HCT116 (cell line): ENCODE data around the gene HIP1. TPM values are rescaled to one million over a fixed set of nuclear protein-coding genes. Genes with fewer than 3 reads are reported as not detected.

Experiments used
- ATAC-seq: fragments of 200-7000 bp; cut with Tn5 transposase; 2 replicates; pipeline ENCODE4 v1.9.1; 2020; ENCODE audit warnings: mild to moderate bottlenecking, moderate library complexity
- BruUV-seq: library from RNA; stranded (reverse); fragments of 400-500 nt; replicated peaks from 2 replicates; lab custom pipeline; 2021; lab: Mats Ljungman, UMichigan
- CTCF ChIA-PET: fragments of 300-600 bp; sonication (Branson Sonifier 250); formaldehyde crosslinking; loops from one replicate; lab custom pipeline; 2021; ENCODE audit warnings: antibody characterized with exemption; lab: Charles Lee
- POLR2A ChIA-PET: fragments of 300-600, 350-600 bp; sonication (Branson Sonifier 250); formaldehyde crosslinking; loops from one replicate; lab custom pipeline; 2021; ENCODE audit warnings: antibody characterized with exemption; lab: Charles Lee
- RAD21 ChIA-PET, 2 experiments: fragments of 300-600 bp; sonication (Branson Sonifier 250); formaldehyde crosslinking; loops; one replicate each; lab custom pipeline; 2023; ENCODE audit warnings: low total read pairs in 2 of 2; ENCODE audit not compliant: uncharacterized antibody in 2 of 2, unreplicated experiment in 2 of 2, low non-redundant PET in 1 of 2; lab: Charles Lee
- DNase-seq: peaks from one replicate; pipeline ENCODE4 v3.0.0-alpha.2; 2010; ENCODE audit warnings: low read depth, low spot score
- H2AFZ ChIP-seq: fragments of 200-600 bp; shearing (Covaris generic), sonication (generic); 2 replicates; pipeline ENCODE4 v1.6.1; 2017; ENCODE audit warnings: low read depth, mixed run types, mixed read lengths, antibody characterized with exemption, low read length; ENCODE audit not compliant: poor library complexity, severe bottlenecking
- H3K27ac ChIP-seq: 2 replicates; pipeline ENCODE4 v1.5.1; 2012; ENCODE audit warnings: low read depth, low read length
- H3K27me3 ChIP-seq: fragments of 200-600 bp; sonication (generic); 2 replicates; pipeline ENCODE4 v1.6.1; 2016; ENCODE audit warnings: mixed run types, low read length, mixed read lengths; ENCODE audit not compliant: insufficient read depth
- H3K36me3 ChIP-seq, 2 experiments: fragments of 200-500 bp in 1 of 2; fragments of 200-600 bp in 1 of 2; sonication (Bioruptor generic) in 1 of 2; sonication (generic) in 1 of 2; 2 replicates each; pipeline versions ENCODE4 v1.5.1 to v1.6.1; 2014 to 2016; ENCODE audit warnings: low read length in 2 of 2, inconsistent platforms in 1 of 2, mixed read lengths in 1 of 2, mixed run types in 1 of 2; ENCODE audit not compliant: insufficient read depth in 2 of 2, control insufficient read depth in 1 of 2
- H3K4me1 ChIP-seq, 2 experiments: fragments of 200-600 bp in 1 of 2; sonication (generic) in 1 of 2; 2 replicates each; pipeline versions ENCODE4 v1.5.1 to v1.6.1; 2012 to 2017; ENCODE audit warnings: low read length in 2 of 2, inconsistent platforms in 1 of 2, mild to moderate bottlenecking in 1 of 2, mixed read lengths in 1 of 2, mixed run types in 1 of 2, moderate library complexity in 1 of 2; ENCODE audit not compliant: insufficient read depth in 2 of 2, control insufficient read depth in 1 of 2
- H3K4me2 ChIP-seq: fragments of 200-600 bp; sonication (generic); 2 replicates; pipeline ENCODE4 v1.6.1; 2017; ENCODE audit warnings: mixed run types, low read length, mixed read lengths
- H3K4me3 ChIP-seq, 2 experiments: fragments of 200-600 bp in 1 of 2; sonication (generic) in 1 of 2; replicated peaks in 1 of 2; 2 replicates each; pipeline ENCODE4 v1.5.1; 2011 to 2016; ENCODE audit warnings: low read length in 2 of 2, control low read depth in 1 of 2, low read depth in 1 of 2, mild to moderate bottlenecking in 1 of 2, mixed read lengths in 1 of 2, mixed run types in 1 of 2
- H3K79me2 ChIP-seq: fragments of 200-600 bp; sonication (generic); 2 replicates; pipeline ENCODE4 v1.6.1; 2017; ENCODE audit warnings: mild to moderate bottlenecking, mixed run types, low read length, moderate library complexity, mixed read lengths; ENCODE audit not compliant: insufficient read depth
- H3K9ac ChIP-seq: fragments of 200-600 bp; sonication (generic); 2 replicates; pipeline ENCODE4 v1.6.1; 2016; ENCODE audit warnings: low read length, mixed read lengths
- H3K9me2 ChIP-seq: fragments of 200-600 bp; sonication (generic), shearing (Covaris generic); 2 replicates; pipeline ENCODE4 v1.6.1; 2017; ENCODE audit warnings: mixed run types, mild to moderate bottlenecking, moderate library complexity; ENCODE audit not compliant: insufficient read depth
- H3K9me3 ChIP-seq, 2 experiments: fragments of 200-500 bp in 1 of 2; fragments of 200-600 bp in 1 of 2; sonication (Bioruptor generic) in 1 of 2; sonication (generic) in 1 of 2; 2 replicates each; pipeline ENCODE4 v1.6.1; 2014 to 2017; ENCODE audit warnings: low read length in 2 of 2, mixed read lengths in 2 of 2, inconsistent platforms in 1 of 2, low read depth in 1 of 2, mild to moderate bottlenecking in 1 of 2, mixed run types in 1 of 2, moderate library complexity in 1 of 2; ENCODE audit not compliant: control insufficient read depth in 1 of 2, insufficient read depth in 1 of 2
- H4K20me1 ChIP-seq: fragments of 200-600 bp; sonication (generic), shearing (Covaris generic); 2 replicates; pipeline ENCODE4 v1.6.1; 2017; ENCODE audit warnings: mixed run types, mild to moderate bottlenecking, moderate library complexity; ENCODE audit not compliant: insufficient read depth
- ATF3 ChIP-seq: IDR thresholded peaks from 2 replicates; pipeline ENCODE4 v1.6.1; 2012
- EZH2 ChIP-seq: fragments of 200-600 bp; sonication (generic); IDR thresholded peaks from 2 replicates; pipeline ENCODE4 v1.6.1; 2017; ENCODE audit warnings: antibody characterized with exemption, mixed run types
- JUND ChIP-seq: IDR thresholded peaks from 2 replicates; pipeline ENCODE4 v1.6.1; 2012
- POLR2AphosphoS5 ChIP-seq: IDR thresholded peaks from 2 replicates; pipeline ENCODE4 v1.6.1; 2011; ENCODE audit warnings: mild to moderate bottlenecking, low read depth, low read length, moderate library complexity
- REST ChIP-seq: IDR thresholded peaks from 2 replicates; pipeline ENCODE4 v1.6.1; 2012; ENCODE audit warnings: low read depth
- SRF ChIP-seq: IDR thresholded peaks from 2 replicates; pipeline ENCODE4 v1.6.1; 2012; ENCODE audit warnings: low read depth
- TCF7L2 ChIP-seq: IDR thresholded peaks from 2 replicates; pipeline ENCODE4 v1.7.0; 2011; ENCODE audit warnings: borderline replicate concordance, inconsistent platforms; ENCODE audit not compliant: insufficient read depth, insufficient read length; ENCODE audit errors: extremely low read depth
- ZFX ChIP-seq: fragments of 450-650 bp; IDR thresholded peaks from 2 replicates; pipeline ENCODE4 v1.6.1; 2017
- ZNF274 ChIP-seq: fragments of 200-500 bp; sonication (Bioruptor generic); IDR thresholded peaks from 2 replicates; pipeline ENCODE4 v1.6.1; 2014; ENCODE audit warnings: mild to moderate bottlenecking, low read depth, low read length, inconsistent platforms
- intact Hi-C: fragments of 100-400 bp; cut with micrococcal nuclease; formaldehyde crosslinking; loops from 2 replicates; pipeline ENCODE4 v1.10.0; 2022
- total RNA-seq: library from RNA; stranded (reverse); gene quantifications from one replicate; pipeline ENCODE4 v1.2.1, GENCODE V29; 2021; ENCODE audit not compliant: unreplicated experiment

HIP1 gene
- total RNA-seq, 1 experiment from 2014 or later, result 22.1 TPM

GRCh38 chr7:75667938-75668337 is 70.8 kb downstream of the HIP1 start:
- DNase-seq, result no peak
- H3K79me2 ChIP-seq, result no peaks in the 10 kb centered on the region
- H3K4me3 ChIP-seq, result no peak overlapping the region
- H3K36me3 ChIP-seq, result no peaks in the 10 kb centered on the region
- intact Hi-C loops, result no loop called here
- peaks cover 0 to 8% of the 10 kb centered on the region in 2 experiments; a peak in 1 of 4 replicates for H3K4me1 ChIP-seq
- H4K20me1 ChIP-seq, result no peaks in the 10 kb centered on the region
- ATAC-seq, result no peak
- no peak overlapping the region for H3K4me2 ChIP-seq
- ChIA-PET RAD21 (no interaction called here), POLR2A (no interaction called here), CTCF (no interaction called here)
- no peaks in the 10 kb centered on the region for H3K9me3 ChIP-seq
- H3K27ac ChIP-seq, result no peak overlapping the region
- H3K9ac ChIP-seq, result no peak overlapping the region
- H3K27me3 ChIP-seq, result no peaks in the 10 kb centered on the region
- H3K9me2 ChIP-seq, result no peaks in the 10 kb centered on the region
- no TSS peak for BruUV-seq
- H2AFZ ChIP-seq, result no peak overlapping the region
- TF ChIP-seq ZNF274, result no peak
- no peak for TF ChIP-seq ATF3
- TF ChIP-seq POLR2AphosphoS5, result no peak
- TF ChIP-seq TCF7L2, result peak; percentile 12
- no peak for TF ChIP-seq SRF
- TF ChIP-seq ZFX, result no peak

- Histone ChIP-seq H2AFZ (no peak overlapping the region), H3K4me3 (no peak overlapping the region), H4K20me1 (no peaks in the 10 kb centered on the region), H3K36me3 (no peaks in the 10 kb centered on the region), H3K9me2 (no peaks in the 10 kb centered on the region), H3K27ac (no peak overlapping the region), H3K79me2 (no peaks in the 10 kb centered on the region), H3K9me3 (no peaks in the 10 kb centered on the region), H3K4me1 (peaks cover 10 to 15% of the 10 kb centered on the region in 2 experiments; a peak in 3 of 4 replicates), H3K4me2 (no peak overlapping the region), H3K9ac (no peak overlapping the region), H3K27me3 (no peaks in the 10 kb centered on the region)
- ATAC-seq, result no peak
- POLR2A ChIA-PET, result no interaction called here
- intact Hi-C loops, result no loop called here
- no peak for DNase-seq
- CTCF ChIA-PET, result no interaction called here
- RAD21 ChIA-PET, result no interaction called here
- no peak for TF ChIP-seq REST
- no peak for TF ChIP-seq EZH2
- no peak for TF ChIP-seq ATF3
- TF ChIP-seq JUND, result no peak
- no TSS peak for BruUV-seq
These were observed 75.3 kb downstream of the HIP1 start for GRCh38 chr7:75663302-75663907.
